Measurements from ENCODE around the gene NFIX.

GRCh38 chr19:13086341-13086740 is 91.1 kb downstream of the NFIX start:
- TF ChIP-seq CTCF (conservative IDR thresholded peaks at IDR 0.05 in 1 of 2, IDR thresholded peaks at IDR 0.05 in 1 of 2; ENCODE audit: low read depth in 1 of 2, low read length in 2 of 2) = no peak
- no peak for TF ChIP-seq EZH2 (IDR thresholded peaks at IDR 0.05; ENCODE audit: low read length, missing control alignments)
